Esophagus squamous epithelium (tissue), 4 donors: ENCODE data around the gene MYO7B.

ENCODE experiments used
- CTCF ChIP-seq, 6 experiments: fragments of 450-650 bp in 4 of 6; fragments of 200-600 bp in 2 of 6; sonication (generic) in 2 of 6; IDR thresholded peaks; one replicate each; pipeline ENCODE4 v1.5.1; 2016 to 2019; ENCODE audit warnings: antibody characterized with exemption in 6 of 6, mild to moderate bottlenecking in 4 of 6, moderate library complexity in 4 of 6
- POLR2A ChIP-seq, 4 donors: fragments of 450-650 bp; IDR thresholded peaks; one replicate each; pipeline ENCODE4 v1.6.1; 2017; ENCODE audit warnings: antibody characterized with exemption in 4 of 4, mild to moderate bottlenecking in 4 of 4, moderate library complexity in 3 of 4

GRCh38 chr2:127511090-127511695, 24.3 kb upstream of the MYO7B start:
- no peak for TF ChIP-seq POLR2A (IDR thresholded peaks at IDR 0.05)
- no peak for TF ChIP-seq CTCF (IDR thresholded peaks at IDR 0.05)
